HG03139 (cell line): Measurements from ENCODE around the gene HMOX1.
"Not testable (repeated sequence)": the region's sequence is repeated elsewhere in the genome, so short reads cannot be mapped to it uniquely, and the experiment has no call there.

ENCODE experiments used
- ATAC-seq: cut with Tn5 transposase; IDR thresholded peaks from one replicate; pipeline ENCODE4 v1.9.1; 2021; ENCODE audit not compliant: unreplicated experiment

The HMOX1 gene

GRCh38 chr22:35378621-35379020 lies 2.3 kb upstream of the HMOX1 start:
- ATAC-seq = no peak

DNA sequence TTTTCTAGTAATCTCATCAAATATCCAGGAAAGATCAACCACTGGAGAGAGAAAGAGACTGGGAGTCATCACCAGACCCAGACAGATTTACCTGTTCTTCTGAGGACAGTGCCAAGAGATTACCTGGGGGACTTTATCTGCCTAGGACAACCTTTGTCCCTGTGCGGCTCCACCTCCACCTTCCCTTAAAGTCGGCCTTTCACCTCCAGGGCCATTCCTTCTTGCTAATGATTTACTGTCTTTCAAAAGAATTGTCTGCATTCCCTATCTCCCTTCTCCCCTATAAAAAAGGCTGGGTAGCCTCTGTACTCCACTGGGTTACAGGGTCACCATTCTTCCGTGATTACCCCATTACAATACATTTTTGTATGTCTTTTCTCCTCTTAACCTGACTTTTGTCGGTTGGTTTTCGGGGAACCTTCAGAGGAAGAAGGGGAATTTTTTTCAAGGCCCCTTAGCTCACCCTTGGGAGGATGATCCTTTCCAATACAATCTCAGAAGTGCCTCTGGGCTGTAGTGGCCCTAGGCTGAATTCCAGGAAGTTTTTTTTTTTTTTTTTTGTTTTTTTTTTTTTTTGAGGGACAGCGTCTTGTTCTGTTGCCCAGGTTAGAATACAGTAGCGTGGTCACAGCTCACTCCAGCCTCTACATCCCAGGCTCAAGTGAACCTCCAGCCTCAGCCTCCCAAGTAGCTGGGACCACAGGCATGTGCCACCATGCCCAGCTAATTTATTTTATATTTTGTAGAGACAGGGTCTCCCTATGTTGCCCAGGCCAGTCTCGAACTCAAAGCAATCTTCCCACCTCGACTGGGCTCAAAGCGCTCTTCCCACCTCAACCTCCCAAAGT lies 1.5 kb upstream of the HMOX1 start:
- no peak for ATAC-seq

DNA sequence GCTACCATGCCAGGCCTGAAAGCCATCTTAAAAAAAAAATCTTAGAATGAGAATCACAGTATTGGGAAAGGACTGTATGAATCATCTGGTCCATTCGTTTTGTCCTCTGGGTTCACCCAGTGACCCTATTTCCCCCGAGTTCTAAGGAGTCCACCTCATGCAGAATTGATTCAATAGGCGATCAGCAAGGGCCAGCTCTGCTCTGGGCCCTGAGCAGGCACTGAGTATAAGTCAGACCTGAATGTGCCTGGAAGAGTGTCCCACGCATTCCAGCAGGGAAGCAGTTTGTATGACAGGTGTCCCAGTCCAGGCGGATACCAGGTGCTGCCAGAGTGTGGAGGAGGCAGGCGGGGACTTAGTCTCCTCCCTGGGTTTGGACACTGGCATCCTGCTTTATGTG lies 883 bp upstream of the HMOX1 start:
- no peak for ATAC-seq

DNA sequence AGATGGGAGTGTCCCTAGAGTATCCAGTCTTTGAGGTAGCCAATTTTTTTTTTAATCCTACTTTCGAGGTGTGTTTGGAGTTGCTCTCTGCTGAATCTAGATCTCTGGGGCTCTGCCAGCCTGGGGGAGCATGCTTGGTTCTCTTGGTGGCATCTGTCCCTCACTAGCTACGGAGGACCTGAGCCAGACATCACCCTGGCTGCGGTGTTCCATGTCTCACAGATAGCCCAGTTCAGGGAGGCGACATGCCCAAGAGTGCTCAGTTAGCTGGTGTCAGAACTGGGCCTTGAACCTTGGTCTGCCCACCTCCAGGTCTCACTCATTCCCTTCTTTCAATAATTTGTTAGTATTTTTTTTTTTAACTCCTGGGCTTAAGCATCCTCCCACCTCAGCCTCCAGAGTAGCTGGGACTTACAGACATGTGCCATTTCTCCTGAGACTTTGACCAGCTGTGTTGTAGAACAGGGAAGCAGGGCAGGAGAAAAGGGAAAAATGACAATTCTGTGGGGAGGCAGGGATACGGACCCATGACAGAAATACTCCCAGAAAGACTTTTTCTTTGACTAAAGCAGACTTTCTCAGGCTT lies 621 bp downstream of the HMOX1 start:
- no peak for ATAC-seq

DNA sequence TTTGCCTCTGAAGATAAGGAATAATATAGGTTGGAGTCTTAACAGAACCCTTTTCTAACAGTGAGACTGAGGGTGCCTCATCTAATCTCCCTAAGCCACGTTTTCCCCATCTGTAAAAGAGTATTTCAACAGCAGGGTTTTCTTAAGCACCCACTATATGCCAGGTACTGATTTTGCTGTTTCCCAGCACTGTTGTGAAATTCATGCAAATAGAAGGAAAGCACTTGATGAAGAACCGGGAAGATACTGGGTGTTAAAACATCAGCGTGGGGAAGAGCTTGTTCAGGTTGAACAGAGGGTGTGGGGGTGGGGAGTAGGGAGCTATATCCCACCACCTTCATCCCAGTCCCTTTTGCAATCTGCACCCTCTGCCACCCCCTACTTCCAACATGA lies 2.8 kb downstream of the HMOX1 start:
- no peak for ATAC-seq

- ATAC-seq = no peak
These were observed 3.6 kb downstream of the HMOX1 start for GRCh38 chr22:35384527-35384926.

DNA sequence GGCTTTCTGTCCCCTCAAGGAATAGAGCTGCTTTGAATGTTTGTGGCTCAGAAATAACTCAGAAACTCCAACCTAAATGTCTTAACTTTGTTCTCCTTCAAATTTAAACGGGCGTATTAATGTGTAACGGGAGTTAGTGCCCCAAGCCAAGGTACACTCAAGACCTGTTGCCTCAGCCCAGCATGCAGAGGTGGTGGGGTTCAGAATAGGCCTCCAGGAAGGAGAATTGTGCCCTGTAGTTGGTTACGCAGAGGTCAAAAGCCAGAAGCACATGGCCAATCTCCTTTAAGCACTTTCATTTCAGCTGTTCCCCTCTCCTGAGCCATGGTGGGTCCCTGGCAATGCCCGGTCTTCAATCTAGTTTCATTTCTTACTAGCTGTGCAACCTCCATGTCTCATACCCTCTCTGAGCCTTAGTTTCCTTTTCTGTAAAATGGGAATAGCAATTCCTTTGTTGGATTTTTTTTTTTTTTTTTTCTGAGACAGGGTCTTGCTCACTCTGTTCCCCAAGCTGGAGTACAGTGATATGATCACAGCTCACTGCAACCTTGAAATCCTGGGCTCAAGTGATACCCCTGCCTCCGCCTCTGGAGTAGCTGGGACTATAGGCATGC lies 4.2 kb downstream of the HMOX1 start:
- no peak for ATAC-seq

- ATAC-seq = no peak
These were observed 5.9 kb downstream of the HMOX1 start for GRCh38 chr22:35386670-35387288.

GRCh38 chr22:35390933-35391332 lies 10.0 kb downstream of the HMOX1 start:
- ATAC-seq = no peak

DNA sequence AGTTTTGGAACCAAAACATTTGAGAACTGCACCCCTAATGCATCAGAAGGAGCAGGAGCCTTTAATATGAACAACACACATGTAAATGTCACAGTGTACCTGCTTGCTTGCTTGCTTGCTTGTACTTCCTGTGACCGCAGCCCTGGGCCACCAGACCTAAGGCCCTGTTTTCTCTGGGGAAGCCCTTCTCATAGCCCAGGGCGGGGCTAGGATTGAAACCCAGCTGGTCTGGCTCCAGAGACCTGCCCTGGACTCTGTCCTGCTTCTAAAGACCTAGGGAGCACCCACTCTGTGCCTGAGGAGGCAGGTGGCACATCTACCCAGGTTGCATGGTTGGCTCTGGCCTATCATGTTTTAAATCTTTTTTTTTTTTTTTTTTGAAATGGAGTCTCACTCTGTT lies 11.5 kb downstream of the HMOX1 start:
- ATAC-seq = no peak

DNA sequence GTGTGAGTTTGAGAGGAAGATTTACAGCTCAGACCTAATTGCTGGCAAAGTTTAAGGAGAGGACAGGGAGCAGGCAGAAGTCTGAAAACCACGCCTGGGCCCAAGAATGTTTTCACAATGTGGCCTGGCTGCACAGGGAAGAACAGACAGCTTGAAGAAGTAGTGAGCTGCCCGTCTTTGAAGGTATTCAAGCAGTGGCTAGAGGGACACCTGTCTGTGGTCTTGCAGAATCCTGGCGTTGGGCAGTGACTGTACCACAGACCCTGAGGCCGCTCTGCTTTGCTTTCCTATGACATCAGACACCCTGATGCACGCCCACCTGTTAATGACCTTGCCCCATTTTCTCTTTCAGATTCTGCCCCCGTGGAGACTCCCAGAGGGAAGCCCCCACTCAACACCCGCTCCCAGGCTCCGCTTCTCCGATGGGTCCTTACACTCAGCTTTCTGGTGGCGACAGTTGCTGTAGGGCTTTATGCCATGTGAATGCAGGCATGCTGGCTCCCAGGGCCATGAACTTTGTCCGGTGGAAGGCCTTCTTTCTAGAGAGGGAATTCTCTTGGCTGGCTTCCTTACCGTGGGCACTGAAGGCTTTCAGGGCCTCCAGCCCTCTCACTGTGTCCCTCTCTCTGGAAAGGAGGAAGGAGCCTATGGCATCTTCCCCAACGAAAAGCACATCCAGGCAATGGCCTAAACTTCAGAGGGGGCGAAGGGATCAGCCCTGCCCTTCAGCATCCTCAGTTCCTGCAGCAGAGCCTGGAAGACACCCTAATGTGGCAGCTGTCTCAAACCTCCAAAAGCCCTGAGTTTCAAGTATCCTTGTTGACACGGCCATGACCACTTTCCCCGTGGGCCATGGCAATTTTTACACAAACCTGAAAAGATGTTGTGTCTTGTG lies 12.5 kb downstream of the HMOX1 start:
- no peak for ATAC-seq

DNA sequence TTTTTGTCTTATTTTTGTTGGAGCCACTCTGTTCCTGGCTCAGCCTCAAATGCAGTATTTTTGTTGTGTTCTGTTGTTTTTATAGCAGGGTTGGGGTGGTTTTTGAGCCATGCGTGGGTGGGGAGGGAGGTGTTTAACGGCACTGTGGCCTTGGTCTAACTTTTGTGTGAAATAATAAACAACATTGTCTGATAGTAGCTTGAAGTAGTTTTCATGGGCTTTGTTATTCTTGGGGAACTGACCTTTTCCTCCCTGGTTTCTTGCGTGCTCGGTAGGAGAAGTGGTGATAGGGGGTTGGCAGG lies 13.1 kb downstream of the HMOX1 start:
- no peak for ATAC-seq

DNA sequence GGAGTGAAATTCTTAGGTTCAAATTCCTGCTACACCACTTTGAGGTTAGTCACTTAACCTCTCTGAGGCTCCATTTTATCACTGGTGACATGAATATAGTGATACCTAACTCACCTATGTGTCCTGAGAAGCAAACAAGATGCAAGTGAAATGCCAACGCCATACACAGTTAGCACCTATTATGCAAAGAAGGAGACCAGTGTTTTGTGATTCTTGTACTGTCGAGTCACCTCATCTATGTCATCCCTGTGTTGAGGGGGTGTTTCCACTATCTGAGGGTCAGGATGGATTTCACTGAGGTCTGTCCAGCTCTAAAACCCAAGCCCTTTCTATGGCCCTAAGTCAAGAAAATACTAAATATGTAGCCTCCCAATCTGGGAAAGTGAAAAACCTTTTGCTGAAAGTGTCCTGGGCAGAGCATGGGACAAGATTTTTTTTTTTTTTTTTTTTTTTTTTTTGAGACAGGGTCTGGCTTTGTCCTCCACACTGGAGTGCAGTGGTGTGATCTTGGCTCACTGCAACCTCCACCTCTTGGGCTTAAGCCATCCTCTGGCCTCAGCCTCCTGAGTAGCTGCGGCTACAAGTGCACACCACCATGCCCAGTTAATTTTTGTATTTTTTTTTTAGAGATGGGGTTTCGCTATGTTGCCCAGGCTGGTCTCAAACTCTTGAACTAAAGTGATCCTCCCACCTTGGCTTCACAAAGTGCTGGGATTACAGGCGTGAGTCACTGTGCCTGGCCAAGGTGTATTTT lies 14.1 kb downstream of the HMOX1 start:
- ATAC-seq = no peak

GRCh38 chr22:35396622-35397021 lies 15.7 kb downstream of the HMOX1 start:
- not testable (repeated sequence) for ATAC-seq

GRCh38 chr22:35397095-35397904 lies 16.4 kb downstream of the HMOX1 start:
- ATAC-seq = no peak

DNA sequence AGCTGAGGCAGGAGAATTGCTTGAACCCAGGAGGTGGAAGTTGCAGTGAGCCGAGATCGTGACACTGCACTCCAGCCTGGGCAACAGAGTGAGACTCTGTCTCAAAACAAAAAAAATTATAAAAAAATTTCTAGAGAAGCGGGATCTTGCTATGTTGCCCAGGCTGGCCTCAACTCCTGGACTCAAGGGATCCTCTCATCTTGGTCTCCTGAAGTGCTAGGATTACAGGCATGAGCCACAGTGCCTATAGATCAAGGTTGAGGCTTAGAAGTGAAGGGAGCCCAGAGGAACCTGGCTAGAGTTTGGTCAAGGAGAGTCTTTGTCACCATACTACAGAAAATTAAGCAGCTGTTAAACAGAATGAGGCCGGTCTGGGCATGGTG lies 17.7 kb downstream of the HMOX1 start:
- no peak for ATAC-seq

GRCh38 chr22:35399114-35399677 lies 18.3 kb downstream of the HMOX1 start:
- no peak for ATAC-seq

DNA sequence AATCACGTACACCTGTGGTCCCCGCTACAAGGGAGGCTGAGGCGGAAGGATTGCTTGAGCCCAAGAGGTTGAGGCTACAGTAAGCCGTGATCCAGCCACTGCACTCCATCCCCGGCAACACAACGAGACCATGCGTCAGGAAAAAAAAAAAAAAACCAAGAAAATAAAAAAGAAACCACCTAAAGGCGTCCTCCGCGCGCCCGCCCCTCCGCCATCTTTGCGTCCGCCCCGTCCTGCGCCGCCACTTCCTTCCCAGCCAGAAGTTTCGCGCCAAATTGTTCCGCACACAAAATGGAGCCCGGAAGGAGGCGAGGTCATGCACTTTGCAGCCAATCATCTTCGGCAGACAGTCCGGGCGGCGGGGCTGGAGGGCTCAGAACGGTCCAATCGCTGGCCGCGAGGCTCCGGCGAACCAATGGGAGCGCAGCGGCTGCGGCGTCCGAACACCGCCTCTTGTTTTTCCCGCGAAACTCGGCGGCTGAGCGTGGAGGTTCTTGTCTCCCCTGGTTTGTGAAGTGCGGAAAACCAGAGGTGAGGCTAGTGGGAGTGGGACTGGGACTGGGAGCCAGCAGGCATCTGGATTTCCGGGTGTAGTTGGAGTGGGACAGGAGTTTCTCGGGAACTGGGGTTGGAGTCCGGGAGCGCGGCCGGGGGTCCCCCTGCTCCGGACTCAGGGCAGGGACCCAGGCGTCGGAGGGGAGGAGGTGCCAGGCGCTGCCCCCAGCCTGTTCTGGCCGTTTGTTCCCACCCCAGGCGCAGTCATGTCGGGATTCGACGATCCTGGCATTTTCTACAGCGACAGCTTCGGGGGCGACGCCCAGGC lies 19.0 kb downstream of the HMOX1 start, which contains the start of gene MCM5:
MCM5 (plus strand) TSS at position 463 of the 823 bp plus-strand sequence; CDS start at position 762, 299 bp downstream.
- ATAC-seq = peak; percentile 78
